HUES6 (cell line): ENCODE measurements around the gene FYTTD1.

Source experiments
- H3K27ac ChIP-seq: 2 replicates; pipeline ENCODE4 v1.7.0; 2013; ENCODE audit warnings: low read depth, mild to moderate bottlenecking, low read length, inconsistent platforms
- H3K27me3 ChIP-seq: 2 replicates; pipeline ENCODE4 v1.6.1; 2013; ENCODE audit warnings: low read length; ENCODE audit not compliant: control insufficient read depth, insufficient read depth
- H3K36me3 ChIP-seq: 2 replicates; pipeline ENCODE4 v1.6.1; 2013; ENCODE audit warnings: low read length; ENCODE audit not compliant: control insufficient read depth, insufficient read depth
- H3K4me1 ChIP-seq: 2 replicates; pipeline ENCODE4 v1.6.1; 2013; ENCODE audit warnings: low read length; ENCODE audit not compliant: control insufficient read depth, insufficient read depth
- H3K4me3 ChIP-seq: 2 replicates; pipeline ENCODE4 v1.5.1; 2013; ENCODE audit warnings: low read depth, low read length
- H3K9ac ChIP-seq: one replicate; pipeline ENCODE4 v1.6.1; 2013; ENCODE audit warnings: mild to moderate bottlenecking, low read length
- H3K9me3 ChIP-seq: 2 replicates; pipeline ENCODE4 v1.6.1; 2013; ENCODE audit warnings: low read depth, low read length; ENCODE audit not compliant: control insufficient read depth, insufficient read depth

Gene FYTTD1

GRCh38 chr3:197737319-197737649 is 12.4 kb upstream of the FYTTD1 start:
- Histone ChIP-seq H3K36me3 (no peaks in the 10 kb centered on the region), H3K9me3 (no peaks in the 10 kb centered on the region), H3K4me1 (no peaks in the 10 kb centered on the region; the same call in 1 of the 2 replicates), H3K4me3 (peak overlapping the region; percentile 95), H3K27me3 (no peaks in the 10 kb centered on the region), H3K9ac (peak overlapping the region; percentile 59), H3K27ac (peak overlapping the region; percentile 45; the same call in 1 of the 2 replicates)

- H3K27ac ChIP-seq: no peak overlapping the region
- H3K9ac ChIP-seq: peak overlapping the region; percentile 59
- no peaks in the 10 kb centered on the region for H3K9me3 ChIP-seq
- peak overlapping the region; percentile 95 for H3K4me3 ChIP-seq
- no peaks in the 10 kb centered on the region for H3K27me3 ChIP-seq
- no peaks in the 10 kb centered on the region for H3K36me3 ChIP-seq
- H3K4me1 ChIP-seq: no peaks in the 10 kb centered on the region; the same call in 1 of the 2 replicates
These were observed 11.8 kb upstream of the FYTTD1 start for GRCh38 chr3:197737749-197738462.

GRCh38 chr3:197742787-197743186 is 6.9 kb upstream of the FYTTD1 start:
- H3K9me3 ChIP-seq: no peaks in the 10 kb centered on the region
- no peaks in the 10 kb centered on the region for H3K27me3 ChIP-seq

GRCh38 chr3:197746209-197746608 is 3.5 kb upstream of the FYTTD1 start:
- Histone ChIP-seq H3K9me3 (no peaks in the 10 kb centered on the region), H3K27me3 (peaks cover 20% of the 10 kb centered on the region), H3K4me3 (no peak overlapping the region), H3K4me1 (peaks cover 4% of the 10 kb centered on the region; the same call in 1 of the 2 replicates), H3K9ac (no peak overlapping the region), H3K36me3 (no peaks in the 10 kb centered on the region), H3K27ac (no peak overlapping the region)

More at GRCh38 chr3:197742787-197743186, 6.9 kb upstream of the FYTTD1 start:
- H3K4me3 ChIP-seq: no peak overlapping the region
- no peaks in the 10 kb centered on the region for H3K36me3 ChIP-seq
- no peak overlapping the region for H3K9ac ChIP-seq
- no peak overlapping the region for H3K27ac ChIP-seq
- H3K4me1 ChIP-seq: no peaks in the 10 kb centered on the region

- Histone ChIP-seq H3K4me3 (no peak overlapping the region), H3K9me3 (no peaks in the 10 kb centered on the region), H3K27ac (no peak overlapping the region)
These were observed 2.9 kb upstream of the FYTTD1 start for GRCh38 chr3:197746801-197747237.

GRCh38 chr3:197748597-197749314 is 927 bp upstream of the FYTTD1 start:
- H3K4me3 ChIP-seq: peak overlapping the region; percentile 81
- H3K36me3 ChIP-seq: no peaks in the 10 kb centered on the region
- peaks cover 25% of the 10 kb centered on the region for H3K27me3 ChIP-seq
- peaks cover 6% of the 10 kb centered on the region; the same call in 1 of the 2 replicates for H3K4me1 ChIP-seq
- H3K9ac ChIP-seq: peak overlapping the region; percentile 59
- no peak overlapping the region for H3K27ac ChIP-seq
- H3K9me3 ChIP-seq: no peaks in the 10 kb centered on the region

More at GRCh38 chr3:197746801-197747237, 2.9 kb upstream of the FYTTD1 start:
- Histone ChIP-seq H3K9ac (no peak overlapping the region), H3K4me1 (peaks cover 6% of the 10 kb centered on the region; the same call in 1 of the 2 replicates), H3K36me3 (no peaks in the 10 kb centered on the region), H3K27me3 (peaks cover 25% of the 10 kb centered on the region)

GRCh38 chr3:197749315-197749600 is 425 bp upstream of the FYTTD1 start:
- Histone ChIP-seq H3K27ac (no peak overlapping the region), H3K36me3 (no peaks in the 10 kb centered on the region), H3K27me3 (peaks cover 25% of the 10 kb centered on the region), H3K4me3 (peak overlapping the region; percentile 81), H3K4me1 (peaks cover 6% of the 10 kb centered on the region; the same call in 1 of the 2 replicates), H3K9ac (peak overlapping the region; percentile 59), H3K9me3 (no peaks in the 10 kb centered on the region)

- Histone ChIP-seq H3K9ac (peak overlapping the region; percentile 59), H3K27ac (no peak overlapping the region), H3K4me3 (peak overlapping the region; percentile 81), H3K4me1 (peaks cover 6% of the 10 kb centered on the region; the same call in 1 of the 2 replicates), H3K27me3 (peaks cover 25% of the 10 kb centered on the region), H3K36me3 (no peaks in the 10 kb centered on the region), H3K9me3 (no peaks in the 10 kb centered on the region)
These were observed 731 bp downstream of the FYTTD1 start for GRCh38 chr3:197750396-197750831.

- H3K9ac ChIP-seq: peak overlapping the region; percentile 59
- peak overlapping the region; percentile 81 for H3K4me3 ChIP-seq
- H3K9me3 ChIP-seq: no peaks in the 10 kb centered on the region
- no peaks in the 10 kb centered on the region for H3K36me3 ChIP-seq
- peaks cover 25% of the 10 kb centered on the region for H3K27me3 ChIP-seq
- no peak overlapping the region for H3K27ac ChIP-seq
- peaks cover 6% of the 10 kb centered on the region; the same call in 1 of the 2 replicates for H3K4me1 ChIP-seq
These were observed 1.4 kb downstream of the FYTTD1 start for GRCh38 chr3:197750858-197751737.

GRCh38 chr3:197752107-197752506 is 2.4 kb downstream of the FYTTD1 start:
- Histone ChIP-seq H3K27ac (no peak overlapping the region), H3K4me1 (peaks cover 6% of the 10 kb centered on the region; the same call in 1 of the 2 replicates), H3K4me3 (no peak overlapping the region), H3K27me3 (peaks cover 25% of the 10 kb centered on the region), H3K9ac (no peak overlapping the region), H3K36me3 (no peaks in the 10 kb centered on the region), H3K9me3 (no peaks in the 10 kb centered on the region)
